GM19239 (cell line): ENCODE measurements around the gene FIS1.
"Not testable (repeated sequence)": the region's sequence is repeated elsewhere in the genome, so short reads cannot be mapped to it uniquely, and the experiment has no call there.

Experiments used
- DNase-seq: peaks from one replicate; pipeline ENCODE4 v3.0.0; 2011; ENCODE audit warnings: low spot score; ENCODE audit not compliant: insufficient read length
- FAIRE-seq: peaks from 2 replicates; lab custom pipeline; 2011; peaks lifted over from hg19 to GRCh38; lab: Jason Lieb, UNC

The FIS1 gene

DNA sequence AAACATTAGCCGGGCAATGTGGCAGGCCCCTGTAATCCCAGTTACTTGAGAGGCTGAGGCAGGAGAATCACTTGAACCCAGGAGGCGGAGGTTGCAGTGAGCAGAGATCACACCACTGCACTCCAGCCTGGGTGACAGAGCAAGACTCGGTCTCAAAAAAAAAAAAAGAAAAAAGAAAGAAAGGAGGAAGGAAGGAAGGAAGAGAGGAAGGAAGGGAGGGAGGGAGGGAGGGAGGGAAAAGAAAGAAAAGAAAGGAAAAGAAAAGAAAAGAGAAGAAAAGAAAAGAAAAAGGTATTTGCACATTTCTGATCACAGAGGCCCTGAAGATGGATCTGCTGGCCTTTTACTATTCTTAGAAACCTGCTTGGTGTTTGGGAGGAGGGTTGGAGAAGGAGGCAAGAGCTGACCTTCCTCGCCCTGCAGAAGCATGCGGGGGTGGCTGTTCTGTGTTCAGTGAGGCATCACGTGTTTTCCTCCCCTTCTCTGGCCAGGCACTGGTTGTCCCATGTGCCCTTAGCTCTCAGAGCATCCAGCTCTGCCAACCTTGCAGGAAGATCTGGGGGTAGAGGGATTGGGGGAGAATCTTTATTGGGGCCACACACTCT, 19.3 kb upstream of the FIS1 start:
- not testable (repeated sequence) for DNase-seq, FAIRE-seq

DNA sequence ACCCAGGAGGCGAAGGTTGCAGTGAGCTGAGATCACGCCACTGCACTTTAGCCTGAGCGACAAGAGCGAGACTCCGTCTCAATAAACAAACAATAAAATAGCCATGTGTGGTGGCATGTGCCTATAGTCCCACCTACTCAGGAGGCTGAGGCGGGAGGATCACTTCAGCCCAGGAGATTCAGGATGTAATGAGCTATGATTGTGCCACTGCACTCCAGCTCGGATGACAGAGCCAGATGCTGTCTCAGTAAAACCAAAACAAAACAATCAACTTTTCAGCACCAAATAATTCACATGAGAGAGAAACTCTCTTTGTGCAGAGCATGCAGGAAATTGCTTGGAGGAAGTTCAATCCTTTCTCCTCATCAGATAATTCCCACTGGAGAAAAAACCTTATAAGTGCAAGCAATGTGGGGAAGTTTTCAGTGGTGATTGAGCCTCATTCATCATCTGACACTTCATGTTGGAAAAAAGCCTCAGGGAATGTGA, 13.4 kb upstream of the FIS1 start:
- FAIRE-seq = no peak
- DNase-seq = no peak

DNA sequence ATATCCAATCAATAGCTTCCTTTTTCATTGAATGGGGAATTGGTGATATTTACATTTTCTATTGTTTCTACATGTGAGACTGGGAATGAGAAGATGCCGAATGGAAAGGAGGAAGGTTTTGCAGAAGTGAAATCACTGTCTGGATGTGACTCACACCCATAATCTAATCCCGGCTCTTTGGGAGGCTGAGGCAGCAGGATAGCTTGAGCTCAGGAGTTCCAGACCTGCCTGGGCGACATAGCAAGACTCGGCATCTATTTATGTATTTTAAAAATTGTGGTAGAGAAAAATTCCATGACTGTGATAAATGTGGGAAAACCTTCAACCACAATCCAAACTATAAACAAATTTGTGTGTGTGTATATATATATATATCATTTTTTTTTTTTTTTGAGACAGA, 10.9 kb upstream of the FIS1 start:
- DNase-seq = no peak
- no peak for FAIRE-seq

DNA sequence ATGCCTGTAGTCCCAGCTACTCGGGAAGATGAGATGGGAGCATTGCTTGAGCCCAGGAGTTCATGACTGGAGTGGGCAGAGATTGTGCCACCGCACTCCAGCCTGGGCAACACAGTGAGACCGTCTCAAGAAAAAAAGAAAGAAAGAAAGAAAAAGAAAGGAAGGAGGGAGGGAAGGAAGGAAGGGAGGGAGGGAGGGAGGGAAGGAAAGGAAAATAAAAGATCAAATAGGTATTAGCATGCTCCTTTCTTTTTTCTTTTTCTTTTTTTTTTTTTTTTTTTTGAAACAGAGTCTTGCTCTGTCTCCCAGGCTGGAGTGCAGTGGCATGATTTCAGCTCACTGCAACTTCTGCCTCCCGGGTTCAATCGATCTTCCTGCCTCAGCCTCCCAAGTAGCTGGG, 8.3 kb upstream of the FIS1 start:
- not testable (repeated sequence) for FAIRE-seq, DNase-seq

DNA sequence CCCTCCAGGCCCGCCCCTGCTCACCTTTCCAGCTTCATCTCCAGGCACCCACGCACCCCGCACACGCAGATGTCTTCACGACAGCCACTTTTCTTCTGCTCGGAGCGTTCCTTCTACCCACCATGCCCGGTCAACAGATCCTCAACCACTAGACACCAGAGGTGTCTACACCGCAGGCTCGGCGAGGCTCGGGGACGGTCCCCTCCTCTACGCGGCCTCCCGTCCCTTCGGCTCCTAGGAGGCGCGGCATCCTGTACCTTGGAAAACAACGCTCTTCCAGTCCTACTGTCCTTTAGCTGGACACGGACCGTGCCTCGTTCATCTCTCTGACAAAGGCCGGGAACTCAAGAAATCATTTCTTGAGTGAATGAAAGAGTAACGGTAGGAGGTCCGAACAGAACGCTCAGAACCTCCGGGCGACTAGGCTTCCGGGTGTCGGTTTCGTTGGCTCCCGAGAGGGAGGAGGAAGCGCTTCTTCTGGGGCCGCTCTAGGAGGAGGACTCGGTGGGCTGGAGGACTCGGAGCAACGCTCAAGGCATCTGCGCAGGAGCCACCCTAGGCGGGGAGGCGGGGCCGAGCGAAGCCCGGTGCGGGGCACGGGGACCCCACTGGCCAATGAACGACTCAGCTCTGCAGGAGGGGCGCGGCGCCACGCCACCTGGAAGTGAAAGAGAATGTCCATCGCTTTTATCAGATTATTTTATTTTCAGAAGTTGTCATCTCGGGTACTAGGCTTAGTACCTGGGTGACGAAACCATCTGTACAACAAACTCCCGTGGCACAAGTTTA, 7.2 kb upstream of the FIS1 start:
- FAIRE-seq (peak; percentile 94), DNase-seq (peak; percentile 92)

DNA sequence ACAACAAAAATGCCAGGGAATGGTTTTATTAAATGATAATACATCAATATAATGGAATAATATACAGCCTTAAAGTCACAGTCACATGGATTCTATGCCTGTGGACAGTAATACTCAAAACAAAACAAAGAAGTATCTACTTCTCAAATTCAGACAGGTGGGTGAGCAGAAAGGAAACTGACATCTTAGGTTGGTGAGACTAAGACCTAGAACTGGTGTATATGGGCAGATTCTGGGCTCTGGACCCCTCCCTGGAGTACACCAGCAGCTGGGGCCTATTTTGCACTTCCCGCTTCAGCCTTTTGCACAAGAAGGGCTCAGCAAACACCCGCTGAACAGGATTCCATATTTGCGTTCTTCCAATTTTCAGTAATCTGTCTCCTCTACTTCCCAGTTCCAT, 5.4 kb upstream of the FIS1 start:
- no peak for DNase-seq
- no peak for FAIRE-seq

DNA sequence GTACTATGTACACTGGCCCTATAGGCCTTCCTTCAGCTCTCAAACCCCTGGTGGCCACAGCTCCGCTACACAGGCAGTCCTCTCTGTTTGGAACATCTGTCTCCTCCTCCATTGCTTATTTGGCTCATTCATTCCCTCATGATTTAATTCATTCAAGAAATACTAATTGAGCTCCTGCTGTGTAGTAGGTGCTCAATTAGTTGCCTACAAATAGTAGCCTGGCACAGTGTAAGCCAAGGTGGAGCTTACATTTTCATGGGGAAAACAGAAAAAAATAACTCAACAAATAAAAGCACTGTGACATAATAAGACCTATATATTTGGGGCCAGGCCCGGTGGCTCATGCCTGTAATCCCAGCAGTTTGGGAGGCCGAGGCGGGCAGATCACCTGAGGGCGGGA, 3.4 kb upstream of the FIS1 start:
- no peak for DNase-seq
- FAIRE-seq = no peak

DNA sequence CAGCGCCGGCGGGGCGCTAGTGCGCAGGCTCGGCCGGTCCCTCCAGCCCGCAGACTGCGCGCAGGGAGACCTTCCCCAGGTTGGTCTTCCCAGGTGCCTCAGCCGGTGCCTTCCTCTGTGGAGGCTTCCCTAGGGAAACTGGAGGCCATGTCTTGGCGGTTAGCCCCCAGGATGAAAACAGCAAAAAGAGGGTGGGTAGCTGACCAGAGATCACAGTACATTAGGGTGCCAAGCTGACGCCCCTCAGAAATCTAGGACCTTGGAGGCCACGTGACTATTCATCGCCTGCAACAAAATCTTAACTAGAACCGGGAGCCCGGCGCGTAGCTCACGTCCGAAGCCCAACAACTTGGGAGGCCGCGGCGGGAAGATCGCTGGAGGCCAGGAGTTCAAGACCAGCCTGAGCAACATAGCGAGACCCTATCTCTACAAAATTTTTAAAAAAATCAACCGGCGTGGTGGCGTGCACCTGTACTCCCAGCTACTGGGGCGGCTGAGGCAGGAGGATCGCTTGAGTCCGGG, 327 bp upstream of the FIS1 start:
- DNase-seq (no peak), FAIRE-seq (no peak)

DNA sequence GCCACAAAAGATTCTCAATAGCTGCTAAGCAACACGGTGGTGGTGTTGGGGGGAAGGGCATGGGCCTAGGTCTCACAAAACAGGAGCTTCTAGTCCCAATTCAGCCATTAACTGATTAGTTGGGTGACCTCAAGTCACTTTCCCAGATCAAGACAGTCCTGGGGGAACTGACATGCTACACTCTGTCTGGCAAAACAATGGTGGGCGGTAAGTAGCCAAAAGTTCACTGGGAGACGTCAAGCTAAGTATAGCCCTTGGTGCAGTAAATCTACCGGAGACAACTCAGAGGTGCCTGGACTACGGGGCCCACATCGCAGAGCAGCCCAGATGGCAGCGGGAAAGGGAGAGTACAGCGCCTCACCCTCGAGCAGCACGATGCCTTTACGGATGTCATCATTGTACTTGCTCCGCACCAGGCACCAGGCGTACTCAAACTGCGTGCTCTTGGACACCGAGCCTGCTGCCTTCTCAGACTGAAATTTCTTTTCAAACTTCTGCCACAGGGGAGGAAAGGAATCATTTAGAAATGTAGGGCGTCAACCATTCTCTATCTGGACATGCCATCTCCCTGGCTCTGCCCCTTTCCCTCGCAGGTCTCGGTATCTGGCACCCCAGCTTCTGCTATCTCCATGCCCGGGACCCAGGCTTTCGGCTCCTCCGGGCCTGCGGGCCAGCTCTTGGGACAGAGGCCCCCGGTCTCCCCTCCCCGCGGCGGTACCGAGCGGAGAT, 1.1 kb downstream of the FIS1 start:
- no peak for FAIRE-seq
- no peak for DNase-seq

DNA sequence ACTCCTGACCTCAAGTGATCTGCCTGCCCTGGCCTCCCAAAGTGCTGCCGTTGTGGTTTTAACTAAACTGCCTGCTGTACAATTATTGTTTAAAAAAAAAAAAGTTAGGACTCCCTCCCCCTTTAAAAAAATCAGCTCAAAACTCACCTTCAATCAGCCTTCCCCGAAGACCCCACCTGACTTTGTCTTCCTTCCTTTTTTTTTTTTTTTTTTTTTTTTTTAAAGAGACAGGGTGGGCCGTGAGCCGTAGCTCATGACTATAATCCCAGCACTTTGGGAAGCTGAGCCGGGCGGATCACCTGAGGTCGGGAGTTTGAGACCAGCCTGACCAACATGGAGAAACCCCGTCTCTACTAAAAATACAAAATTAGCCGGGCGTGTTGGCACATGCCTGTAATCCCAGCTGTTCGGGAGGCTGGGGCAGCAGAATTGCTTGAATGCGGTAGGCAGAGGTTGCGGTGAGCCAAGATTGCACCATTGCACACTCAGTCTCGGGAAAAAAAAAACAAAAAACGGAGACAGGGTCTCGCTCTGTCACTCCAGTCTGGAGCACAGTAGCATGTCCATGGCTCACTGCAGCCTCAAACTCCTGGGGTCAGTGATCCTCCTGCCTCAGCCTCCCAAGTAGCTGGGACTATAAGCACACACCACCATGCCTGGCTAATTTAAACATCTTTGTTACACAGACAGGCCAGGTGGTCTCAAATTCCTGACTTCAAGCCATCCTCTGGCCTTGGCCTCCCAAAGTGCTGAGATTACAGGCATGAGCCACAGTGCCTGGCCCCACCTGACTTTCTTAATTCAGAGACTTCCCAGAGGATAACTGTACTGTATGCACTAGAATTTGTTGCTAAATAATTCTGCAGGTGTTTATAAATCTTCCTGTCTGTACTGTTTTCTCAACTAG, 3.2 kb downstream of the FIS1 start:
- FAIRE-seq (no peak), DNase-seq (no peak)

DNA sequence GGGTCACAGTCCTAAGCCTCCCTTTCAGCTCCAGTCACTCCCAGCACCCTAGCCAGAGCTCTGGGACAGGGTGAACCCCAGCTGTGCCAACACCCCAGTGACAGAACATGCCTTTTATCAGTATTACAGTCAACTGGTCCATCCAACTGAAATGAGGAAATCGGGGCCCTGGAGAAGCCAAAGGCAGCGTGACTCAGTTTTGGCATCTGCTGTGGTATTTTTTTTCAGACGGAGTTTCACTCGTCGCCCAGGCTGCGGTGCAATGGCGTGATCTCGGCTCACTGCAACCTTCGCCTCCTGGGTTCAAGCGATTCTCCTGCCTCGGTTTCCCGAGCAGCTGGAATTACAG, 3.9 kb downstream of the FIS1 start:
- DNase-seq = no peak
- no peak for FAIRE-seq

DNA sequence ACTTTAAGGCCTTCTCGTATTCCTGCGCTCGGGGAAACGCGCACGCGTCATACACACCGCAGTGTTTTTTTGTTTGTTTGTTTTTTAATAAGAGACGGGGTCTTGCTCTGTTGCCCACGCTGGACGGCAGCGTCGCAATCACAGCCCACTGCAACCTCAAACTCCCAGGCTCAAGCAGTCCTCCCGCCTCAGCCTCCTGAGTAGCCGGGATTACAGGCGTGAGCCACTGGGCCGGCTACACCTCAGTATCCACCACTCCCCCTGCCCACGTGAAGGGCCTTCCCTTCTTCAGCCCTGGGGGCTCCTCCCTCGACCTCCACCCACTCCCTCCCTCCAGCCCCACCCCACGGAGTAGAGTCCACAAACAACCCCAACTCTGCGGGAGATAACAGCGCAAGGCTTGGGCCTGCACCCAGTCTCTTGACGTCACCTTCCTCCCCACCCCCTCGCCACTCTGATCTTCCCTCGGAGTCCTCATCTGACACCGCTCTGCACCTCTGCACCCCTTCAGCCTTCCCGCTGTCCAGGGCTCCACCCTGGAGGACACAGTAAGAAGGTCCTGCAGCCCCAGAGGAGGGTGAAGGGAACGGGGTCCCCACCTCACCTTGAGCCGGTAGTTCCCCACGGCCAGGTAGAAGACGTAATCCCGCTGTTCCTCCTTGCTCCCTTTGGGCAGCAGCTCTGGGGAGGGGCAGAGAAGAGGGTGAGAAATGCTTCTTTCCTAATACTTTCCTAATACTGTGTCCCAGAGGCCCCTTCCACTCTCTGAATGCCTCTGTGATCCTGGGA, 4.5 kb downstream of the FIS1 start:
- DNase-seq (no peak), FAIRE-seq (no peak)

DNA sequence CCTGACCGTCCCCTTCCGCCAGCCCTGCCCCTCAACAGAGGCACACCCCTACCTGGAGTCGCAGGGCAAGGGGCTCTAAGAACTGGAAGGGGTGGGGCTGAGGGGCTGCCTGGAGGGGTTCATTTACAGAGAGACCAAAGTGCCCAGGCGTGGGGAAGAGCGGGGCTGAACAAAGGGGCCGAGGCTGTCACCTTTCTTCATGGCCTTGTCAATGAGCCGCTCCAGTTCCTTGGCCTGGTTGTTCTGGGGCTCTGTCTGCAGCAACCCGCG, 5.0 kb downstream of the FIS1 start:
- no peak for DNase-seq
- no peak for FAIRE-seq

DNA sequence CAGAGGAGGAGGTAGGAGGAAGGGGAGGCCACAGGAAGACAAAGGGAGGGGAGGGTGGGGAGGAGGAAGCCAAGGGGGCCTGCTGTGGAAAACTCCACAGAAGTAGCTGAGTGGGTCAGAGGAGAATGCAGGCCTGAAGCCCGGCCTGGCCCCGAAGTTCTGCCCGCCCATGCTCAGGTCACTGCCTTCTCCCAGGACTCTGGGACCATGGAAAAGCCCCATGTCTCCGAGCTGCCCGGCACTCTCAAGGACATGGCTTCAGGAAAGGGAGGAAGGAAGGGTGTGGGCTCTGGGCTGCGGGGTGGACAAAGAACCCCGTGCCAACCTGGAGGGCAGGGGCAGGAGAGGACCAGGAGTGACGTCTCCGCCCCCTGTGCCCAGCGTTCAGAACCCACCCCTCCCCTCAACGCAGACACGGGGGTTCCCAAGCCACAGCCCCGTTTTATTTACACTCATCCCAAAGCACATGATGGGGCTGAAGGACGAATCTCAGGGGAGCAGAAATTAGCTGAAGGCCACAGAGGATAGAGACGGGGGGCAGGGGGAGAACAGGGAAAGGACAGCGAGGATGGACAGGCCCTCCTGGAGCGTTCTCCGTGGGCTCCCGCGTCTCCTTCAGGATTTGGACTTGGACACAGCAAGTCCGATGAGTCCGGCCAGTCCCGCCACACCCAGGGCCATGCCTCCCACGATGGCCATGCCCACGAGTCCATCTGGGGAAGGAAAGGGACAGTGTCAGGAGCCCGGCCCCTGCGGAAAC, 5.5 kb downstream of the FIS1 start:
- no peak for FAIRE-seq
- DNase-seq = no peak

DNA sequence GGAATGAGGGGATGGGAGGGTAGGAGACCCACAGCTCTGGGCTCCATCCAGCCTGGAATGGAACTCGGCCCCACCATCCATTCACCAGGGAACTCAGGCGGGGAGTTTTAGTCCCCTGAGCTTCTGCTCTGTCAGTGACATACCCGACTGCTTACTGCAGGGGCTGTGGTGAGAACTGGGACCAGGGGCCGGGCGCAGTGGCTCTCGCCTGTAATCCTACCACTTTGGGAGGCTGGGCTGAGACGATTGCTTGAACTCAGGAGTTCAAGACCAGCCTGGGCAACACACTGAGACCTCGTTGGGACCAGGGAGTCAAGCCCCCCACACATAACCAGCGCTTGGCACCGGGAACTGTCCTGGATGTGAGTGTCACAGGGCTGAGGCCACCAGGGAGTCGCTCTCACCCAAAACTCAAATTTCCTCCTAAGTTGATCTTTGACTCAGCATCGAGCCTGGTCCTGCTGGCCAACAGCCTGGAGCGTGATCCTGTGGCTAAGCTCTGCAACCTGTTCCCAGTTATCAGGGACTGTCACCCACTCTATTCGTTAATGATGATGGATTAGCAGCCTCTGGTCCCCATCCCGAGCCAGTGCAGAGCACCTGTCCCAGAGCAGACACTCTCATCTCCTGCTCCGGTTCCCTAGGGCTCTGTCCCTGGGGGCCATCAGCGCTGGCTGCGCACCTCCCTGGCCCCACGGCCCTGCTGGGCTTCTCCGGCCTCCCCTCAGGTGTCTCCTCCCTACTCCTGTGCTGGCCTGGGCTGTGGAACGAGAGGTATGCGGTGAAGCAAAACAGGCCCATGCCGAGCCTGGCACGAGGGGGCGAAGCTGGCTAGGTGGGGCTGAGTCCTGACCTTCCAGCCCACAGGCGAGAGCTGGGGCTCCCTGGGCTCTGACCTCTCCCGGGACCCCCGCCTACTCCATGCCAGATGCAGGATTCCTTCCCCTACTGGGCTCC, 6.4 kb downstream of the FIS1 start:
- no peak for FAIRE-seq
- no peak for DNase-seq

DNA sequence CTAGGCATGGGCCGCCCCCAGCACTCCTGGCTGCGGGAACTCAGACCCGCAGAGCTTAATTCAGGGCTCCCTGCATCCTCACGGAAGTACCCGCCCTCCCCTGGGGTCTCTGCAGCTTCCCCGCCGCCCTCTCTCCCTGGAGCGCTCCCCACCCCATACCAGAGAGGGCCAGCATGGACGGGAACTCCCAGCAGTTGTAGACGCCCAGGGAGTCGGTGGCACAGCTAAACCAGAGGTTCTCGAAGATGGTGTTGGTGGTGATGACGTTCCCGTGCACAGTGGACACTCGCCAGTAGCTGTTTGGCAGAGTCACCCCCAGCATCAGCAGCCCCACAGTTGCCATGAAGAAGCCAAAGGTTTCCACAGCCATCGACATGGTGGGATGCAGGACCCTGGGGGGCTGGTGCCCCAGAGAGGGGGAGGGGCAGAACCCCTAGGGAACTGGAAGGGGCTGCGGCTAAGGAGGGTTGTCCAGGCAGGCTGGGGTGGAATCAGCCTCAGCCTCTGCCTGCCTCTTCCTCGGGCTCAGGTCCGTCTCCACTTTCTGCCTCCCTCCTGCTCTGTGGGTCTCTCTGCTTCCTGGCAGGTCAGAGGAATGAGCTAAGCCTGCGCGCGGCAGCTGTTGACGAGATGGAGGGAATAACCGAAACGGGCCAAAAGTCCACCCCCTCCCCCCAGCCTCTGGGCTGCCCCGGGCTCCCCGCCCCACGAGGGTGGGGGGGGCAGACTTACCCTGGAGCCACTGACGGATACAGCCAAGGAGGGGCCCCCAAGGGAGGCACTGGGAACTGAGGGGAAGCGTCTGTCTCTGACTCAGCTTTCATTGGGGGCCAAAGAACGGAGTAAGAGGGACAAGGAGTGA, 7.4 kb downstream of the FIS1 start, which contains the start of gene CLDN15:
Gene CLDN15 (minus strand): TSS at position 597 of the 862 bp plus-strand sequence. CDS start 221 bp downstream, at position 376.
- FAIRE-seq (no peak), DNase-seq (no peak)
